HG03196 (cell line): ENCODE measurements around the gene ZKSCAN3.
A peak's percentile ranks its signal among the peaks of the same experiment; 100 is the strongest.
"Not testable (repeated sequence)": the region's sequence is repeated elsewhere in the genome, so short reads cannot be mapped to it uniquely, and the experiment has no call there.

Experiments used
- ATAC-seq: cut with Tn5 transposase; IDR thresholded peaks from one replicate; pipeline ENCODE4 v1.9.1; 2021; ENCODE audit not compliant: unreplicated experiment

Gene ZKSCAN3

GRCh38 chr6:28340310-28341095 lies 9.2 kb upstream of the ZKSCAN3 start:
- ATAC-seq: no peak

DNA sequence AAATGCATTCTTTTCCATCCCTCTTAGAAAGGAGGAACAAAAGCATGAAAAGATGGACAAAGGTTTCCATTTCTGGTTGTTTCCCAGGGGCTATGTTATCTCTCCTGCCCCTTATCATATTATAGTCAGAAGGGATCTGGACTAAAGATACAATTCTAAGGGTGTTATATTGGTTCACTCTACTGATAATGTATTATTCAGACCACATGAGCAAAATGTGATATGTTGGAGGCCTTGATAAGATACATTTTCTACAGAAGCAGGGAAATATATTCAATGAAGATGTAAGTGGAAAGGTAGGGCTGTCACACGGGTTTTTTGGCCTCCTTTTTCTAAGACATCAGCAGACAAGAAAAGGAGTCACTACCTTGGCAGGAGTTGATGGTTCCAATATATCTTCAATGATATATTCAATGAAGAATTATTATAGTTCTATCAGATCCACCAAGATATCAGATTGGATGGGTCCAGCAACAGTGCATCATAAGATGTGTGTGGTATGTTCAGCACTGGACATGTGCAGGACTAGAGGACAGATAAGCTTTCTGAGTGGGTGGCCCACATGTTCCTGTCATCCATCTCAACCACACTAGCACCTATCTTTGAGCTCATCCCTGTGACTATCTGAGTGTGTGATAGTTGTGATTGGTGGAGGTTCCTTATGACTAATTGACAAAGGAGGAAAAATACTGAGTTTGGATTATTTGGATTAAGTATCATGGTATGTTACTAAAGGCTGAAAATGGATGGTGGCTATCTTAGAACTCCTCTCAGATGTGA lies 5.7 kb upstream of the ZKSCAN3 start:
- no peak for ATAC-seq

DNA sequence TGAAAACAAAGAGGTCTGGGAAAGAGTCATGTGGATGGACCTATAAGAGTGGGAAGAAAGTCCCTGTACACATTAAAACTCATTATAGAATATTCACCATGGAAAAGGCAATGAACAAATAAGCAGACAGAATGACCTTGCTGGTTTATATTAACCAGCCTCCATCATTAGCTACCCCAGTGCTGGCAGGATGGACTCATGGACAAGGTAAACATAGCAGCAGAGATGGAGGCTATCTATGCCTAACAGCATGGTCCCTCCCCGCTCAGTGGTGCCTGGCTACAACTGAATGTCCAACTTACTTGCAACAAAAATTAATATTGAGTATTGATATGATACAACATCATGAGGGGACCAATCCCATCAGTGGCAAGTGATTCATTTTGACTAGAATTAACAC lies 4.5 kb upstream of the ZKSCAN3 start:
- ATAC-seq: no peak

GRCh38 chr6:28347119-28347518 lies 2.6 kb upstream of the ZKSCAN3 start:
- no peak for ATAC-seq

DNA sequence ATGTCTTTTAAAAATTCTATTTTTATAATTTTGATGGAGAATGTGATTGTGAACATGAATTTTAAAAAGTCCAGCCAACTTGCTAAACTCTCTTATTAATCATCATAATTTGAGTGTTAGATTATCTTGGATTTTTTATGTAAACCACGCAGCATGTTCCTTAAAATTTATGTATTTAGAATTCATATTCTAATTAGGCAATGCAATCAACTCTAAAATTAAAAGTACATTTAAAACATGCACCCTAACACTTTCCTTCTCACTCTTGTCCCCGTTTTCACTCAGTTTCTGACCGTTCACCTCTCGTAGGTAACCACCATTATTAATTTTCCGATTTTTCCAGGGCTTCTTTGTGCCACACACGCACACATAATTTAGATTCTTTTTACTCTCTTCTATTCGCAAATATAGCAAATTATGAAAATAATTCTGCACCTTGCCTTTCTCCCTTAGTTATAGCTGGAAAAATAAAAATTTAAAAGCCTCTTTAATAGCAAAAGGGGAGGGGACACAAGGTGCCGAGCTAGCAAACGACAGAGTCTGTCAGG lies 329 bp upstream of the ZKSCAN3 start:
- ATAC-seq: no peak

GRCh38 chr6:28351087-28351486 lies 1.3 kb downstream of the ZKSCAN3 start:
- no peak for ATAC-seq

DNA sequence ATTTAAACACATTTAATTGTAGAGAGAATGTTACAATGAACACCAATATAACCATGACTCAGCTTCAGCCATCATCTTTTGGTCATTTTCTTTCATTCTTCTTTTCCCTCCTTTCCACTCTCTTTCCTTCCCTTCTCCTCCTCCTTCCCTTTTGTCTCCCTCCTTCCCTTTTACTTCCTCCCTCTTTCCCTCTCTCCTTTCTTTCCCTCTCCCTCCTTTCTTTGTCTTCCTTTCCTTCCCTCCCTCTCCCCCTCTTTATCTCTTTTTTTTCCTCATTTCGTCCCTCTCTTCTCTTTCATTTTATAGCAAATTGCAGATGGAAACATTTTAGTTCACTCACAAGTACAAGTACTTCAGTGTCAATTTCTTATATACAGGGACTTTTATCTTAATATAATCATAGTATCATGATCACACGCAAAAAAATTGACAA lies 1.8 kb downstream of the ZKSCAN3 start:
- ATAC-seq: no peak

DNA sequence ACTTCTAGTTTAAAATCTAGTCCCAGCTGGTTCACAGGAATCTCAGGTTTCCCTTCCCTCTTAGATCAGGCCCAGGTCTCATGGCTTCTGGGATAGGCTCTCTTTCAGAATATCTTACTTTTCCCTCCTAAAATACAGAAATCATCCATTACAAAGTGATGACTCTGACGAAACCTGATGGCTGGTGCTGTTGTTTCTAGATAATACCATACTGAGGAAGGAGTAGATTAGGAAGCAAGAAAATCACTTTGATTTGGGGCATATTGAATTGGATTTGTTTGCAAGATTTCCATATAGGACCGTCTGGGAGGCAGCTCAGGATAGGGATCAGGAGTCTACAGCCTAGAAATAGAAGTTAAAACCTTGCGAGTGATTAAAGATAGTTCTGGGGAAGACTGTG lies 3.6 kb downstream of the ZKSCAN3 start:
- ATAC-seq: no peak

GRCh38 chr6:28353981-28354676 lies 4.4 kb downstream of the ZKSCAN3 start:
- no peak for ATAC-seq

DNA sequence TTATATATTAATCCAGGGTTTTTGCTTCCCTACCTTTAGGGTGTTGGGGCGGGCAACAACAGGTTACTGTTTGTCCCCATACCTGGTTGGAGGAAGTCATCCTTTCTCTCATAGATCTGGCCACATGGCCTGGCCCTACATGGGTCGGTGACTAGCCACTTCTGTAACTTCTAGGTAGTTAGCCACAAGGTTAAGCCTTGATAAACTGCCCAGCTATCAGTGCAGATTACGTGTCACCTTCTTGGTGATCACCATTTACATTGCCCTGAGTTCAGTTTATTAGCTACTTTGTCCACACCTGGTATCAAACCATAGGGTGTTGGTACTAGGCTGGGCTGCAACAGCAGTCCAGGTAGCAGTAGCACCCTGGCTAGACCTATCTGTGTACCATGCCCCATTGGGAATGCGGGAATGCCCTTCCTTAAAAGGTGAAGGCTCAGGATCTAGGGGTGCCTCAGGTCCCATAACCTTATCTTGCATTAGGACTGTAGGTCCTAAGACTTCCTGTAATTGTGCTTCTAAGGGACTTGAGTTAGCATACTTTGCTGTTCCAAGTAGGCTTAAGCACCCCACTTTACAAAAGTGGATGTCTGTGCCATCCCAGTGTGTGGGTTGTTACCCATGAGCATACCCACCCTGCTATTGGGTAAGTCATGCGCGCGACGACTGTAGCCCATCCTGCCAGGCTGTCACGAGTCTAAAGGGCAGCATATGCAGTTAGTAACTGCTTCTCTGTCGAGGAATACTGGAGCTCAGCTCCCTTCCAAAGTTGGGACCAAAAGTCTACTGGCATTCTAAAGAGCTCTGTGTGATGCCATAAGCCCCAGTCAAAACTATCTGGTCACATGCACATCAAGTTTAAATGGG lies 5.2 kb downstream of the ZKSCAN3 start:
- ATAC-seq: no peak

GRCh38 chr6:28355743-28356665 lies 6.3 kb downstream of the ZKSCAN3 start:
- peak; percentile 71 for ATAC-seq

DNA sequence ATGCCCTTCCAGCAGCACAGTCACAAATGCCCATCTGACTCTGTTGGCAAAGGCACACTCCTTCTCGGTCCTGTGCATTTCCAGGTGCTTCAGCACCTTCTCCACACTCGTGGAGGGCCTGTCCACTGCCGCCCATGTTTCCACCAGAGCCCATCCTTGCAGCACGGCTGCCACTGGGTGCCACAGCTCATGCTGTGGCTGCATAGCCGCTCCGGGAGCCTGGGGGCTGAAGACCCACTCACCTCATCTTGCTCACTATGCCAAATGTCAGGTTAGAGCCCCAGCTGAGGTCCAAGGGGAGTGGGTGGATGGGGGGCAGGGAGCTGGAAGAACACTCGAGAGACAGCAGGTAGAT lies 6.9 kb downstream of the ZKSCAN3 start:
- ATAC-seq: no peak

- ATAC-seq: no peak
Observed at GRCh38 chr6:28357036-28357435, 7.3 kb downstream of the ZKSCAN3 start.

- not testable (repeated sequence) for ATAC-seq
Observed at GRCh38 chr6:28359562-28359961, 9.8 kb downstream of the ZKSCAN3 start.

DNA sequence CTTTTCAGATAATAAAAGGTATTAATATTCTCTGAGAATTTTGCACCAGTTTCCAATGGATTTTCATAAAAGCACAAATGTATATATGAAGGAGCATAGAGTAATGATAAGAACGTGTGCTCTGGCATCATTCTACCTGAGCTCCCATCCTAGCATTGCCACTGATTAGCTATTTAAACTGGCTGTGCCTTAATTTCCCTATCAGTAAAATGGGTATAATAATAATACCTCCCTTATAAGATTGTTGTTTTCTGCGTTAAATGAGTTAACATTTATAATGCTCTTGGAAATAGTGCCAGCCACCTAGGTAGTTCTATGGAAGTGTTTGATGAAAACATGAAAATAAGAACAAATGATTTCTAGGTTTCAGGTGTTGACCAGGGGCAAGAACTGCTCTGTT lies 11.2 kb downstream of the ZKSCAN3 start:
- no peak for ATAC-seq

DNA sequence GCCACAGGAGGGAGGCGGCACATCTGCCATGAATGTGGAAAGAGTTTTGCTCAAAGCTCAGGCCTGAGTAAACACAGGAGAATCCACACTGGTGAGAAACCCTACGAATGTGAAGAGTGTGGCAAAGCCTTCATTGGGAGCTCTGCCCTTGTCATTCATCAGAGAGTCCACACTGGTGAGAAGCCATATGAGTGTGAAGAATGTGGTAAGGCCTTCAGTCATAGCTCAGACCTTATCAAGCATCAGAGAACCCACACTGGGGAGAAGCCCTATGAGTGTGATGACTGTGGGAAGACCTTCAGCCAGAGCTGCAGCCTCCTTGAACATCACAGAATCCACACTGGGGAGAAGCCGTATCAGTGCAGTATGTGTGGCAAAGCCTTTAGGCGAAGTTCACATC lies 15.8 kb downstream of the ZKSCAN3 start:
- not testable (repeated sequence) for ATAC-seq

- no peak for ATAC-seq
Observed at GRCh38 chr6:28368522-28368921, 18.8 kb downstream of the ZKSCAN3 start.

- no peak for ATAC-seq
Observed at GRCh38 chr6:28369463-28369862, 19.7 kb downstream of the ZKSCAN3 start.

DNA sequence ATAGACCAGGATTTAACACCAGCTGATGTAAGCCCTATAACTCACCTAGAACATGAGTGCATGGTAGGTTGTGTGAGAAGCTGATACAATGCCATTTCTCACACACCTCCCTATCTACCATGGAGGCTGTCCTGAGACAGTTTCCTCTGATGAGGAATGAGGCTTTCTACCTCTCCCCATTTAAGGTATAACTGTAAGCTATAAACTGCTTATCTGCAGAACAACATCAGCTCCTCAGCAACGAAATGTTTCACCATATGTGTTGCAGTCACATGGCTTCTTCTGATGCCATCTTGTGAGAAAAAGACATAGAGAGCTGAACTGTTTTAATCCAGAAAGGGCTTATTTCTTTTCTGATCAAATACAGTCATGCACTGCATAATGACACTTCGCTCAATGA lies 20.7 kb downstream of the ZKSCAN3 start:
- ATAC-seq: no peak

DNA sequence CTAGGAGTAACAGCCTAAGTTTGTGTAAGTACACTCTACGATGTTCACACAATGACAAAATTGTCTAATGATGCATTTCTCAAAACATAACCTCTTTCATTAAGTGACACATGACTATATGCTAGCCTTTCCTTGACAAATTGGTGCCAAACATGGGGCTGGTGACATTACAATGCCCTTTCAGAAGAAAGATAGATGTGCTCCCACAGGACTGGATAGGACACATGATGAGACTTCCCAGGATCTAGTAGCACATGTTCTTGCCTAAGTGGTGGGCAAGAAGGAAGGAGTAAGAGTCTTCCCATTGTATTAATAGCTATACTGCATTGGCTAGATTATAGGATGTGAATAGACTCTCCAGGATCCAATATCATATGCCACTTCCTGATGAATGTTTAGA lies 21.5 kb downstream of the ZKSCAN3 start:
- no peak for ATAC-seq
